Naive thymus-derived CD8-positive, alpha-beta T cell (primary cell): ENCODE measurements around the gene CENPW. TPM values are rescaled to one million over a fixed set of nuclear protein-coding genes. Genes with fewer than 3 reads are reported as not detected.
A peak's percentile ranks its signal among the peaks of the same experiment; 100 is the strongest.

Source experiments
- ATAC-seq, 2 donors: fragments of 150-1000 bp; cut with Tn5 transposase in 1 of 2; sonication (Bioruptor Pico), chemical (Tn5 transposase) in 1 of 2; 1 replicate in 1 of 2; 2 replicates in 1 of 2; pipeline ENCODE4 v1.10.0; 2021; ENCODE audit warnings: mild to moderate bottlenecking in 2 of 2, moderate library complexity in 2 of 2
- POLR2A ChIA-PET: fragments of 350-600 bp; sonication (Branson Sonifier 250); formaldehyde crosslinking; loops from one replicate; lab custom pipeline; 2021; ENCODE audit warnings: antibody characterized with exemption; lab: Charles Lee
- DNase-seq, 10 donors: peaks; one replicate each; pipeline versions ENCODE4 v3.0.0 to v3.0.0-alpha.2; 2020 to 2022
- H3K27ac Mint-ChIP-seq, 10 donors: one replicate each; pipeline ENCODE4 v1.8.0; 2020 to 2022; ENCODE audit warnings: mild to moderate bottlenecking in 10 of 10, mixed read lengths in 10 of 10, moderate library complexity in 4 of 10, inconsistent platforms in 1 of 10
- H3K27me3 Mint-ChIP-seq, 5 donors: one replicate each; pipeline ENCODE4 v1.8.0; 2021 to 2022; ENCODE audit warnings: mixed read lengths in 5 of 5
- H3K36me3 Mint-ChIP-seq, 3 donors: one replicate each; pipeline ENCODE4 v1.8.0; 2020 to 2022; ENCODE audit warnings: mixed read lengths in 3 of 3, mild to moderate bottlenecking in 2 of 3, inconsistent platforms in 1 of 3
- H3K4me1 Mint-ChIP-seq, 4 donors: one replicate each; pipeline ENCODE4 v1.8.0; 2021 to 2022; ENCODE audit warnings: mixed read lengths in 4 of 4
- H3K4me3 Mint-ChIP-seq, 10 donors: one replicate each; pipeline ENCODE4 v1.8.0; 2020 to 2022; ENCODE audit warnings: mild to moderate bottlenecking in 10 of 10, mixed read lengths in 10 of 10, moderate library complexity in 6 of 10, inconsistent platforms in 1 of 10
- H3K9me3 Mint-ChIP-seq, 9 donors: one replicate each; pipeline ENCODE4 v1.8.0; 2020 to 2022; ENCODE audit warnings: mixed read lengths in 9 of 9, mild to moderate bottlenecking in 3 of 9, inconsistent platforms in 1 of 9, moderate library complexity in 1 of 9
- polyA plus RNA-seq, 3 donors: library from polyadenylated mRNA; unstranded; fragments of 300-500 nt; fragmentation: Illumina TruSeq; gene quantifications; one replicate each; pipeline ENCODE4 v1.2.3, GENCODE V29; 2021
- total RNA-seq, 8 experiments: library from RNA in 2 of 8; stranded (reverse) in 2 of 8; gene quantifications; one replicate each; pipeline ENCODE4 v1.2.3 and lab custom pipeline; 2021 to 2026

Gene CENPW
- total and polyA plus RNA-seq, 5 experiments from 2014 or later, result 1.1 to 5.0 (median 2.6) TPM; not detected in 1

- Mint-ChIP-seq H3K4me1 (no peaks in the 10 kb centered on the region), H3K27ac (no peak overlapping the region), H3K36me3 (peaks cover 0 to 26% (median 0%) of the 10 kb centered on the region in 3 donors), H3K9me3 (peaks cover 11 to 45% (median 29%) of the 10 kb centered on the region in 9 donors), H3K27me3 (no peaks in the 10 kb centered on the region), H3K4me3 (no peak overlapping the region)
- no peak for DNase-seq
- no peak for ATAC-seq
- POLR2A ChIA-PET, result no interaction called here
Observed at GRCh38 chr6:126380072-126380583, 40.2 kb downstream of the CENPW start.

GRCh38 chr6:126381498-126381897, 41.6 kb downstream of the CENPW start:
- ATAC-seq (no peak), DNase-seq (no peak)
- peaks cover 0 to 26% (median 0%) of the 10 kb centered on the region in 3 donors for H3K36me3 Mint-ChIP-seq
- H3K4me1 Mint-ChIP-seq, result no peaks in the 10 kb centered on the region
- H3K9me3 Mint-ChIP-seq, result peaks cover 11 to 52% (median 35%) of the 10 kb centered on the region in 9 donors
- H3K27me3 Mint-ChIP-seq, result no peaks in the 10 kb centered on the region
- H3K27ac Mint-ChIP-seq, result no peak overlapping the region
- no peak overlapping the region for H3K4me3 Mint-ChIP-seq
- POLR2A ChIA-PET, result no interaction called here

GRCh38 chr6:126383203-126383602, 43.3 kb downstream of the CENPW start:
- Mint-ChIP-seq H3K9me3 (peaks cover 11 to 52% (median 35%) of the 10 kb centered on the region in 9 donors), H3K4me3 (no peak overlapping the region), H3K27me3 (no peaks in the 10 kb centered on the region), H3K36me3 (peaks cover 0 to 26% (median 0%) of the 10 kb centered on the region in 3 donors), H3K27ac (no peak overlapping the region), H3K4me1 (no peaks in the 10 kb centered on the region)
- ATAC-seq, result no peak
- POLR2A ChIA-PET, result no interaction called here
- no peak for DNase-seq

GRCh38 chr6:126385536-126385935, 45.6 kb downstream of the CENPW start:
- H3K36me3 Mint-ChIP-seq, result peaks cover 0 to 26% (median 0%) of the 10 kb centered on the region in 3 donors
- ATAC-seq (no peak), DNase-seq (no peak)
- peaks cover 0 to 1% (median 0%) of the 10 kb centered on the region in 5 donors for H3K27me3 Mint-ChIP-seq
- POLR2A ChIA-PET, result no interaction called here
- no peak overlapping the region for H3K27ac Mint-ChIP-seq
- H3K4me1 Mint-ChIP-seq, result no peaks in the 10 kb centered on the region
- H3K4me3 Mint-ChIP-seq, result no peak overlapping the region
- peaks cover 11 to 52% (median 35%) of the 10 kb centered on the region in 9 donors for H3K9me3 Mint-ChIP-seq

GRCh38 chr6:126388104-126388598, 48.2 kb downstream of the CENPW start:
- no peak overlapping the region for H3K27ac Mint-ChIP-seq
- peaks cover 0 to 4% (median 0%) of the 10 kb centered on the region in 5 donors for H3K27me3 Mint-ChIP-seq
- ATAC-seq, result no peak
- no peak for DNase-seq
- H3K4me1 Mint-ChIP-seq, result no peaks in the 10 kb centered on the region
- POLR2A ChIA-PET, result no interaction called here
- peaks cover 3 to 27% (median 23%) of the 10 kb centered on the region in 9 donors for H3K9me3 Mint-ChIP-seq
- H3K4me3 Mint-ChIP-seq, result no peak overlapping the region
- peaks cover 0 to 15% (median 0%) of the 10 kb centered on the region in 3 donors for H3K36me3 Mint-ChIP-seq

- DNase-seq, result no peak
- Mint-ChIP-seq H3K27ac (peak overlapping the region in 1 of 10 donors; percentile 5), H3K27me3 (peaks cover 0 to 15% (median 2%) of the 10 kb centered on the region in 5 donors), H3K36me3 (no peaks in the 10 kb centered on the region), H3K4me3 (no peak overlapping the region), H3K4me1 (no peaks in the 10 kb centered on the region), H3K9me3 (peaks cover 0 to 10% (median 3%) of the 10 kb centered on the region in 9 donors)
- no peak for ATAC-seq
- POLR2A ChIA-PET, result no interaction called here
Observed at GRCh38 chr6:126396131-126396530, 56.2 kb downstream of the CENPW start.
